Mucosa of descending colon (tissue), 3 donors: Measurements from ENCODE around the gene TNFRSF25. TPM values are rescaled to one million over a fixed set of nuclear protein-coding genes. Genes with fewer than 3 reads are reported as not detected.

ENCODE experiments used
- ATAC-seq: fragments of 200-7000 bp; cut with Tn5 transposase; one replicate; pipeline ENCODE4 v1.9.1; 2020; ENCODE audit warnings: mild to moderate bottlenecking, moderate library complexity
- DNase-seq, 3 donors: peaks; one replicate each; pipeline ENCODE4 v3.0.0-alpha.2; 2020
- H3K36me3 ChIP-seq: fragments of 200-600 bp; one replicate; pipeline ENCODE4 v1.8.0; 2021; ENCODE audit warnings: low read depth, mild to moderate bottlenecking
- H3K4me1 ChIP-seq: fragments of 200-600 bp; one replicate; pipeline ENCODE4 v1.8.0; 2021; ENCODE audit warnings: low read depth, mild to moderate bottlenecking
- H3K4me3 ChIP-seq: fragments of 200-600 bp; one replicate; pipeline ENCODE4 v1.8.0; 2021; ENCODE audit warnings: mild to moderate bottlenecking
- H3K9me3 ChIP-seq: fragments of 200-600 bp; one replicate; pipeline ENCODE4 v1.8.0; 2021; ENCODE audit warnings: mild to moderate bottlenecking
- intact Hi-C, 2 donors: fragments of 100-400 bp; cut with DNase I in 1 of 2; cut with micrococcal nuclease in 1 of 2; formaldehyde crosslinking; loops; one replicate each; pipeline versions ENCODE4 v1.11.0 to v1.11.1; 2022; cut with DNase I, micrococcal nuclease
- total RNA-seq, 3 donors: library from RNA; stranded (reverse); fragmentation: NEBNext Ultra II Directional in 2 of 3; extraction: Animal tissue kit (Norgen Biotek cat#: 25700) in 2 of 3; gene quantifications; one replicate each; pipeline versions ENCODE4 v1.2.1 to v1.2.4, GENCODE V29; 2021 to 2023
- TF ChIP-seq, protein P1 (sequence below): fragments of 200-600 bp; IDR thresholded peaks from one replicate; pipeline ENCODE4 v1.8.0; 2022; ENCODE audit warnings: antibody characterized with exemption, mild to moderate bottlenecking
- donor health status: DM: no; HTN: no; CAD: no; lungs with moderate emphysema.
- donor health status: DM: no; HTN: no; CAD: no.
- donor health status: DM: no; HTN: yes; CAD: no.

The TNFRSF25 gene
- total RNA-seq, 3 donors from 2014 or later: 18.3 to 45.1 (median 35.3) TPM

DNA sequence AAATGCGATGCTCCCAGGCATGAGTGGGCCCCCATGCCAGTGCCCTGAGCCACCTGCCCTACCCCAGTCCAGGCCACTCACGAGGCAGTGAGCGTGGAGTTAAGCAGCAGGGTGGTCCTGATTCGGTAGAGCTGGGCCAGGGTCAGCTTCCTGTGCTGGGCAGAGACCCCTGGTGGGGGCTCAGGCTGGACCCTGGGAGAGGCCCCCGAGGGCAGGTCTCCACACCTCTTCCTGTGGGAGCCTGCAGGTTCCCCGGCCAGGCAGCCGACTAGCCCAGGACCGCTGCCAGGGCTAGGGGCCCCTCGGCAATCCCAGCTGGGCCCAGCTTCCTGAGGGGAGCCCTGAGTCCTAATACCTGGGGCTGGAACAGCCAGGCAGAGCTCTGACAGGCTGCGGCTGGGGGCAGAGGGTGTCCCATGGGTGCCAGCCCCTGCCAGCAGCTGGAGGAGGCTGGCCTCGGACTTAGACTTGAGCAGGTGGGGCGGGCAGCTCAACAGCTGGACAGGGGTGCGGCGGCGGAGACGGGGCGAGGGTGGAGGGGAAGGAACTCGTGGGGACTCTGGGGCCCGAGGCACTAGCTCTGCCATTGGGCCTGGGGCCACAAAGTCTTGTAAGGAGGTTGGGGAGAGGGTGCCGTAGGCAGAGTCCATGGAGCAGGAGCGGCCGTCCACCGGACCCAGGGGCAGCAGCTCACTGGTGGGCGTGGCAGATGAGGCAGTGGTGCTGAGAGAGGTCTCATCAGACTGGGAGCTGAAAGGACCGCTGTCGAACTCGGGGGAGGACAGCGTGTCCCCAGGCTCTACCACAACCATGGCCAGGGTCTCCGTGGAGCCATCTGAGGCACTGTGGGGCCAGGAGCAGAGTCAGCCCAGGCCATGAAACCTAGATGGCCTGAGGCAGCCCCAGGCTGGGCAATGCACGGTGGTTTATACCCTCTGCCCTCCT lies 2.0 kb upstream of the TNFRSF25 start:
- ATAC-seq (no peak), DNase-seq (no peak)
- TF ChIP-seq, protein P1, sequence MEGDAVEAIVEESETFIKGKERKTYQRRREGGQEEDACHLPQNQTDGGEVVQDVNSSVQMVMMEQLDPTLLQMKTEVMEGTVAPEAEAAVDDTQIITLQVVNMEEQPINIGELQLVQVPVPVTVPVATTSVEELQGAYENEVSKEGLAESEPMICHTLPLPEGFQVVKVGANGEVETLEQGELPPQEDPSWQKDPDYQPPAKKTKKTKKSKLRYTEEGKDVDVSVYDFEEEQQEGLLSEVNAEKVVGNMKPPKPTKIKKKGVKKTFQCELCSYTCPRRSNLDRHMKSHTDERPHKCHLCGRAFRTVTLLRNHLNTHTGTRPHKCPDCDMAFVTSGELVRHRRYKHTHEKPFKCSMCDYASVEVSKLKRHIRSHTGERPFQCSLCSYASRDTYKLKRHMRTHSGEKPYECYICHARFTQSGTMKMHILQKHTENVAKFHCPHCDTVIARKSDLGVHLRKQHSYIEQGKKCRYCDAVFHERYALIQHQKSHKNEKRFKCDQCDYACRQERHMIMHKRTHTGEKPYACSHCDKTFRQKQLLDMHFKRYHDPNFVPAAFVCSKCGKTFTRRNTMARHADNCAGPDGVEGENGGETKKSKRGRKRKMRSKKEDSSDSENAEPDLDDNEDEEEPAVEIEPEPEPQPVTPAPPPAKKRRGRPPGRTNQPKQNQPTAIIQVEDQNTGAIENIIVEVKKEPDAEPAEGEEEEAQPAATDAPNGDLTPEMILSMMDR: no peak
- Histone ChIP-seq H3K9me3 (no peaks in the 10 kb centered on the region), H3K4me1 (peaks cover 14% of the 10 kb centered on the region), H3K4me3 (no peak overlapping the region), H3K36me3 (no peaks in the 10 kb centered on the region)
- intact Hi-C loops: no loop called here

DNA sequence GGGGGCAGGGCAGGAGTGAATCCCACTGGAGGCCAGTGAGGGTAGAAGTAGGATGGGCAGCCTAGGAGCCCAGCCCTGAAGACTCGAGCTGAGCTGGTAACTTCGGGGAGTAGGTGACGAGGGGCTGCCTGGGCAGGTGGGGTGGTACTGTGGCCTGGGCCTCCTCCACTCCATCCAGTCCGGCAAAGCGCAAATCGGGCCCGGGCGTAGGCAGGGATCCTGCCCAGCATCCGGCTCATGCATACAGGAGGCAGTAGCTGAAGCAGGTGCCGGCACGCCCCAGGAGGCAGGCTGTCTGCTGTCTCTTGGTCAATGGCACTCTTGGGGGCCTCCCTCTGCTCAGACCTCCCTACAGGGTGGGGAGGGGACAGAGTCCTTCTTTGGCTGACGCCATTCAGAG lies 1.3 kb upstream of the TNFRSF25 start:
- Histone ChIP-seq H3K4me1 (peaks cover 6% of the 10 kb centered on the region), H3K9me3 (no peaks in the 10 kb centered on the region), H3K36me3 (no peaks in the 10 kb centered on the region), H3K4me3 (no peak overlapping the region)
- intact Hi-C loops: no loop called here
- DNase-seq (no peak), ATAC-seq (no peak)
- TF ChIP-seq, protein P1: no peak

DNA sequence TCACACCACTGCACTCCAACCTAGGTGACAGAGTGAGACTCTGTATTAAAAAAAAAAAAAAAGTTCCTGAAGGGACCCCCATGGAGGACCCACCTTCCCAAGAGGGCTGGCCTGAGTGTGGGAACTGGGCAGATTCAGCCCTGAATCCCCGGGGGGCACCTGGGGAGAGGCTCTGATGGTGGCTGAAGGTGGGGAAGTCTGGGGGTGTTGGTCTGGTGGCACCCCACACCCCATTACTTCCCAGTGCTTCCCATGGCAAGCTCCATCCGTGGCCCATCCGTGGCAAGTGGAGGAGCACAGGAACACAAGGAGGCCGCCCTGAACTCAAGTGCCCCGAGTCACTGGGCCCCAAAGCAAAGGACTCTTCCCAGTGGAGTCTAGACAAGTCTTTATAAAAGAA lies 778 bp upstream of the TNFRSF25 start:
- ATAC-seq: no peak
- intact Hi-C loops: no loop called here
- H3K9me3 ChIP-seq: no peaks in the 10 kb centered on the region
- H3K36me3 ChIP-seq: no peaks in the 10 kb centered on the region
- H3K4me1 ChIP-seq: peaks cover under 1% of the 10 kb centered on the region
- DNase-seq: no peak
- TF ChIP-seq, protein P1: no peak
- no peak overlapping the region for H3K4me3 ChIP-seq

DNA sequence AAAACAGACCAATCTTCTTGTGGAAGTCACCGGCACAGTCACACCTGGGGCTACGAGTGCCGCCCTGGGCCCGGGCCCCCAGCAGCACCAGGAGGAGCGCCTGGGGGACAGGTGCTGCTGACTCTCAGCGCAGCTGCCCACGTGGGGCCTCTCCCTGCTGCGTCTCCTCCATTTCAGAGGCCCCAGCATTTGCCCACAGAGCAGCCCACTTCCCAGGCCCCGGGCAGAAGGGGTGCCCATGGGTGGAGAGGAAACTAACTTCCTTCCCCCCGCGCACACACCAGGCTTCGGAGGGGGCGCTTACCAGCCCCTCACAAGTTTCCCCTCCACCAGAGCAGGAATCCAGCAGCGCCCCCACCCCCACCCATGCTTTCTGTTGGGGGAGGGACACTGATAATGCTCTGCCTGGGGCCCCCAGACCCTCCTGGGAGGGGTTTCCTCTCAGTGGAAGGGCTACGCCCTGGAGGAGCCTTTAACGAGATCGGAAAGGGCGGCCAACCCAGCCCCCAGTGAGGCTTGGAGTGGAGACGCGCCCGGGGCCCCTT lies 440 bp downstream of the TNFRSF25 start:
- TF ChIP-seq, protein P1: no peak
- peak; percentile 35 for ATAC-seq
- intact Hi-C loops: no loop called here
- Histone ChIP-seq H3K9me3 (no peaks in the 10 kb centered on the region), H3K4me1 (no peaks in the 10 kb centered on the region), H3K4me3 (no peak overlapping the region), H3K36me3 (no peaks in the 10 kb centered on the region)
- no peak for DNase-seq

DNA sequence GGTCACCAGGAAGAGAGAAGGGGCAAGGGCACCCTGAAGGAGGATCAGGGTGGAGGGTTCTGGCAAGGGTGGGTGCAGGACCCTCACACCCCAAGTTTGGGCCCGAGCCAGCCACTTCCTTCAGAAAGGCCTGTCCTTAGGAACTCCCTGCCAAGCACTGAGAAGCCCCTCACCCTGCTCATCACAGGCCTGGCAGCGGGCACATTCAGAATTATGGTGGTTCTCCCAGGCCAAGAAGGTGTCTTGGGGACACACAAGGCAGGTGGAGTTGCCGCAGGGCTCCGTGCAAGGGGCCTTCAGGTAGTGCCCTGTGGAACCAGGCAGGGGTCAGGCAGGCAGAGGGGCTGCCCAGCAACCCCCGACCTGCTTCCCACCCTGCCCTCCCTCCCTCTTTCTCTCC lies 1.1 kb downstream of the TNFRSF25 start:
- intact Hi-C loops: no loop called here
- DNase-seq (no peak), ATAC-seq (no peak)
- no peaks in the 10 kb centered on the region for H3K4me1 ChIP-seq
- H3K9me3 ChIP-seq: no peaks in the 10 kb centered on the region
- TF ChIP-seq, protein P1: no peak
- no peaks in the 10 kb centered on the region for H3K36me3 ChIP-seq
- H3K4me3 ChIP-seq: no peak overlapping the region
